GM23338 (cell line): Measurements from ENCODE around the gene USP2. TPM values are rescaled to one million over a fixed set of nuclear protein-coding genes. Genes with fewer than 3 reads are reported as not detected.

Experiments
- ATAC-seq: fragments of 200-7000 bp; cut with Tn5 transposase; 3 replicates; pipeline ENCODE4 v1.9.1; 2020
- DNase-seq: peaks from one replicate; pipeline ENCODE4 v3.0.0-alpha.2; 2015; ENCODE audit warnings: low spot score
- H2AFZ ChIP-seq: fragments of 200-600 bp; sonication (generic); 2 replicates; pipeline ENCODE4 v1.8.0; 2016; ENCODE audit warnings: antibody characterized with exemption, mild to moderate bottlenecking, moderate library complexity
- H3F3A ChIP-seq: fragments of 200-600 bp; sonication (generic); replicated peaks from 2 replicates; pipeline ENCODE4 v1.8.0; 2017; ENCODE audit warnings: antibody characterized with exemption, mixed run types, low read depth
- H3K27ac ChIP-seq: fragments of 200-600 bp; sonication (generic); 2 replicates; pipeline ENCODE4 v1.6.1; 2016; ENCODE audit warnings: low read depth
- H3K27me3 ChIP-seq: fragments of 200-600 bp; sonication (generic); 2 replicates; pipeline ENCODE4 v1.8.0; 2016; ENCODE audit warnings: mild to moderate bottlenecking, mixed run types, moderate library complexity; ENCODE audit not compliant: insufficient read depth
- H3K36me3 ChIP-seq: fragments of 200-600 bp; sonication (generic); 2 replicates; pipeline ENCODE4 v1.8.0; 2016; ENCODE audit warnings: mild to moderate bottlenecking; ENCODE audit not compliant: insufficient read depth
- H3K4me1 ChIP-seq: fragments of 200-600 bp; sonication (generic); 2 replicates; pipeline ENCODE4 v1.8.0; 2016; ENCODE audit warnings: mild to moderate bottlenecking, moderate library complexity; ENCODE audit not compliant: insufficient read depth
- H3K4me2 ChIP-seq: fragments of 200-600 bp; sonication (generic); 2 replicates; pipeline ENCODE4 v1.7.1; 2017; ENCODE audit warnings: mixed run types
- H3K4me3 ChIP-seq: fragments of 200-600 bp; sonication (generic); 2 replicates; pipeline ENCODE4 v1.6.1; 2016; ENCODE audit warnings: mixed run types
- H3K79me2 ChIP-seq: fragments of 200-600 bp; sonication (generic); replicated peaks from 2 replicates; pipeline ENCODE4 v1.8.0; 2017; ENCODE audit warnings: mild to moderate bottlenecking; ENCODE audit not compliant: insufficient read depth
- H3K9me2 ChIP-seq: fragments of 200-600 bp; sonication (generic); 2 replicates; pipeline ENCODE4 v1.8.0; 2017; ENCODE audit not compliant: insufficient read depth
- H4K20me1 ChIP-seq: fragments of 200-600 bp; sonication (generic); replicated peaks from 2 replicates; pipeline ENCODE4 v1.8.0; 2017; ENCODE audit warnings: mild to moderate bottlenecking; ENCODE audit not compliant: insufficient read depth
- H3K27ac Mint-ChIP-seq: 2 replicates; pipeline ENCODE4 v1.8.0; 2020; ENCODE audit warnings: inconsistent platforms, mild to moderate bottlenecking, moderate library complexity, mixed read lengths
- H3K27me3 Mint-ChIP-seq: 3 replicates; pipeline ENCODE4 v1.8.0; 2022; ENCODE audit warnings: low read depth, mild to moderate bottlenecking, moderate library complexity, mixed read lengths, inconsistent platforms; ENCODE audit not compliant: insufficient read depth, poor library complexity
- H3K36me3 Mint-ChIP-seq: 3 replicates; pipeline ENCODE4 v1.8.0; 2021; ENCODE audit warnings: low read depth, mild to moderate bottlenecking, inconsistent platforms, moderate library complexity, mixed read lengths
- H3K4me1 Mint-ChIP-seq: 3 replicates; pipeline ENCODE4 v1.8.0; 2020; ENCODE audit warnings: mild to moderate bottlenecking, inconsistent platforms, mixed read lengths
- H3K4me3 Mint-ChIP-seq: 3 replicates; pipeline ENCODE4 v1.8.0; 2021; ENCODE audit warnings: moderate library complexity, mild to moderate bottlenecking, inconsistent platforms, mixed read lengths
- H3K9me3 Mint-ChIP-seq: 3 replicates; pipeline ENCODE4 v1.8.0; 2020; ENCODE audit warnings: moderate library complexity, mild to moderate bottlenecking, inconsistent platforms, mixed read lengths
- CREB1 ChIP-seq: fragments of 250-450 bp; sonication (Bioruptor Pico); IDR thresholded peaks from 2 replicates; pipeline ENCODE4 v1.5.0; 2020; ENCODE audit warnings: low read depth, mild to moderate bottlenecking, moderate library complexity
- ETS1 ChIP-seq: IDR thresholded peaks from 2 replicates; pipeline ENCODE4 v1.6.1; 2016; ENCODE audit warnings: antibody characterized with exemption
- EZH2 ChIP-seq: fragments of 200-600 bp; sonication (generic); IDR thresholded peaks from one replicate; pipeline ENCODE4 v1.8.0; 2017; ENCODE audit warnings: antibody characterized with exemption, mild to moderate bottlenecking, low read depth; ENCODE audit not compliant: unreplicated experiment
- EZH2phosphoT487 ChIP-seq: fragments of 200-600 bp; sonication (generic); IDR thresholded peaks from one replicate; pipeline ENCODE4 v1.8.1; 2018; ENCODE audit warnings: antibody characterized with exemption; ENCODE audit not compliant: unreplicated experiment
- JUNB ChIP-seq: IDR thresholded peaks from one replicate; pipeline ENCODE4 v1.6.1; 2016; ENCODE audit warnings: antibody characterized with exemption; ENCODE audit not compliant: unreplicated experiment
- NANOG ChIP-seq: IDR thresholded peaks from 2 replicates; pipeline ENCODE4 v1.6.1; 2016; ENCODE audit warnings: antibody characterized with exemption, borderline replicate concordance
- POLR2AphosphoS5 ChIP-seq: IDR thresholded peaks from 2 replicates; pipeline ENCODE4 v1.6.1; 2016; ENCODE audit warnings: antibody characterized with exemption, low read depth
- REST ChIP-seq: IDR thresholded peaks from one replicate; pipeline ENCODE4 v1.6.1; 2018; ENCODE audit warnings: antibody characterized with exemption; ENCODE audit not compliant: unreplicated experiment
- STAT1 ChIP-seq: IDR thresholded peaks from one replicate; pipeline ENCODE4 v1.6.1; 2016; ENCODE audit warnings: antibody characterized with exemption; ENCODE audit not compliant: unreplicated experiment
- ZNF114 ChIP-seq: fragments of 250-450 bp; sonication (Bioruptor Pico); IDR thresholded peaks from 2 replicates; pipeline ENCODE4 v1.5.0; 2020; ENCODE audit warnings: mild to moderate bottlenecking, moderate library complexity
- ZNF331 ChIP-seq: fragments of 250-450 bp; sonication (Bioruptor Pico); IDR thresholded peaks from 2 replicates; pipeline ENCODE4 v1.5.0; 2020; ENCODE audit warnings: low read depth, mild to moderate bottlenecking, moderate library complexity
- polyA plus RNA-seq: library from polyadenylated mRNA; unstranded; fragments of >200 nt; fragmentation: Nextera tagmentation; extraction: Ambion mirVana; gene quantifications from 2 replicates; pipeline ENCODE4 v1.2.1, GENCODE V29; 2016
- total RNA-seq: library from RNA; depleted of rRNA; stranded (reverse); fragments of >200 nt; shearing (Covaris generic); gene quantifications from 2 replicates; pipeline ENCODE4 v1.2.3, GENCODE V29; 2014
- TF ChIP-seq, protein P1 (sequence below), 2 experiments: fragments of 200-600 bp in 1 of 2; sonication (generic) in 1 of 2; conservative IDR thresholded peaks; 2 replicates each; pipeline versions ENCODE4 v1.5.1 to v1.6.1; 2016 to 2017; ENCODE audit warnings: antibody characterized with exemption in 2 of 2, low read depth in 2 of 2, mild to moderate bottlenecking in 2 of 2, moderate library complexity in 1 of 2
- TF ChIP-seq, protein P2 (sequence below): fragments of 250-450 bp; sonication (Bioruptor Pico); IDR thresholded peaks from 2 replicates; pipeline ENCODE4 v1.5.0; 2020; ENCODE audit warnings: mild to moderate bottlenecking, moderate library complexity

Gene USP2
- total and polyA plus RNA-seq, 2 experiments from 2014 or later: 4.9 to 5.0 TPM

GRCh38 chr11:119319700-119320239 lies 61.7 kb downstream of the USP2 start:
- Histone ChIP-seq H4K20me1 (0 out of 2 replicates have a peak, but pooled peaks cover 1% of the 10 kb centered on the region), H3F3A (peaks cover 22% of the 10 kb centered on the region), H3K9me2 (no peaks in the 10 kb centered on the region), H3K79me2 (no peaks in the 10 kb centered on the region), H3K36me3 (no peaks in the 10 kb centered on the region), H3K27me3 (peaks cover 39% of the 10 kb centered on the region), H2AFZ (no peak overlapping the region), H3K4me3 (peak overlapping the region; percentile 80; the same call in 1 of the 2 replicates), H3K4me2 (peak overlapping the region; percentile 98), H3K27ac (no peak overlapping the region; the same call in 1 of the 2 replicates), H3K4me1 (peaks cover 47% of the 10 kb centered on the region)
- Mint-ChIP-seq H3K36me3 (no peaks in the 10 kb centered on the region), H3K4me1 (peaks cover 38% of the 10 kb centered on the region), H3K4me3 (peak overlapping the region; percentile 40), H3K27me3 (peaks cover 48% of the 10 kb centered on the region), H3K9me3 (no peaks in the 10 kb centered on the region), H3K27ac (no peak overlapping the region)
- ATAC-seq (no peak), DNase-seq (no peak)
- TF ChIP-seq REST (no peak), EZH2 (no peak), POLR2AphosphoS5 (no peak), EZH2phosphoT487 (no peak), CREB1 (CRISPR knock-in tag) (no peak), STAT1 (no peak), ETS1 (no peak), NANOG (no peak), ZNF114 (CRISPR knock-in tag) (no peak), ZNF331 (CRISPR knock-in tag) (no peak), JUNB (no peak)
- TF ChIP-seq, protein P1, sequence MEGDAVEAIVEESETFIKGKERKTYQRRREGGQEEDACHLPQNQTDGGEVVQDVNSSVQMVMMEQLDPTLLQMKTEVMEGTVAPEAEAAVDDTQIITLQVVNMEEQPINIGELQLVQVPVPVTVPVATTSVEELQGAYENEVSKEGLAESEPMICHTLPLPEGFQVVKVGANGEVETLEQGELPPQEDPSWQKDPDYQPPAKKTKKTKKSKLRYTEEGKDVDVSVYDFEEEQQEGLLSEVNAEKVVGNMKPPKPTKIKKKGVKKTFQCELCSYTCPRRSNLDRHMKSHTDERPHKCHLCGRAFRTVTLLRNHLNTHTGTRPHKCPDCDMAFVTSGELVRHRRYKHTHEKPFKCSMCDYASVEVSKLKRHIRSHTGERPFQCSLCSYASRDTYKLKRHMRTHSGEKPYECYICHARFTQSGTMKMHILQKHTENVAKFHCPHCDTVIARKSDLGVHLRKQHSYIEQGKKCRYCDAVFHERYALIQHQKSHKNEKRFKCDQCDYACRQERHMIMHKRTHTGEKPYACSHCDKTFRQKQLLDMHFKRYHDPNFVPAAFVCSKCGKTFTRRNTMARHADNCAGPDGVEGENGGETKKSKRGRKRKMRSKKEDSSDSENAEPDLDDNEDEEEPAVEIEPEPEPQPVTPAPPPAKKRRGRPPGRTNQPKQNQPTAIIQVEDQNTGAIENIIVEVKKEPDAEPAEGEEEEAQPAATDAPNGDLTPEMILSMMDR (conservative IDR thresholded peaks at IDR 0.05; ENCODE audit: low read depth in 2 of 2): no peak
- TF ChIP-seq, protein P2, sequence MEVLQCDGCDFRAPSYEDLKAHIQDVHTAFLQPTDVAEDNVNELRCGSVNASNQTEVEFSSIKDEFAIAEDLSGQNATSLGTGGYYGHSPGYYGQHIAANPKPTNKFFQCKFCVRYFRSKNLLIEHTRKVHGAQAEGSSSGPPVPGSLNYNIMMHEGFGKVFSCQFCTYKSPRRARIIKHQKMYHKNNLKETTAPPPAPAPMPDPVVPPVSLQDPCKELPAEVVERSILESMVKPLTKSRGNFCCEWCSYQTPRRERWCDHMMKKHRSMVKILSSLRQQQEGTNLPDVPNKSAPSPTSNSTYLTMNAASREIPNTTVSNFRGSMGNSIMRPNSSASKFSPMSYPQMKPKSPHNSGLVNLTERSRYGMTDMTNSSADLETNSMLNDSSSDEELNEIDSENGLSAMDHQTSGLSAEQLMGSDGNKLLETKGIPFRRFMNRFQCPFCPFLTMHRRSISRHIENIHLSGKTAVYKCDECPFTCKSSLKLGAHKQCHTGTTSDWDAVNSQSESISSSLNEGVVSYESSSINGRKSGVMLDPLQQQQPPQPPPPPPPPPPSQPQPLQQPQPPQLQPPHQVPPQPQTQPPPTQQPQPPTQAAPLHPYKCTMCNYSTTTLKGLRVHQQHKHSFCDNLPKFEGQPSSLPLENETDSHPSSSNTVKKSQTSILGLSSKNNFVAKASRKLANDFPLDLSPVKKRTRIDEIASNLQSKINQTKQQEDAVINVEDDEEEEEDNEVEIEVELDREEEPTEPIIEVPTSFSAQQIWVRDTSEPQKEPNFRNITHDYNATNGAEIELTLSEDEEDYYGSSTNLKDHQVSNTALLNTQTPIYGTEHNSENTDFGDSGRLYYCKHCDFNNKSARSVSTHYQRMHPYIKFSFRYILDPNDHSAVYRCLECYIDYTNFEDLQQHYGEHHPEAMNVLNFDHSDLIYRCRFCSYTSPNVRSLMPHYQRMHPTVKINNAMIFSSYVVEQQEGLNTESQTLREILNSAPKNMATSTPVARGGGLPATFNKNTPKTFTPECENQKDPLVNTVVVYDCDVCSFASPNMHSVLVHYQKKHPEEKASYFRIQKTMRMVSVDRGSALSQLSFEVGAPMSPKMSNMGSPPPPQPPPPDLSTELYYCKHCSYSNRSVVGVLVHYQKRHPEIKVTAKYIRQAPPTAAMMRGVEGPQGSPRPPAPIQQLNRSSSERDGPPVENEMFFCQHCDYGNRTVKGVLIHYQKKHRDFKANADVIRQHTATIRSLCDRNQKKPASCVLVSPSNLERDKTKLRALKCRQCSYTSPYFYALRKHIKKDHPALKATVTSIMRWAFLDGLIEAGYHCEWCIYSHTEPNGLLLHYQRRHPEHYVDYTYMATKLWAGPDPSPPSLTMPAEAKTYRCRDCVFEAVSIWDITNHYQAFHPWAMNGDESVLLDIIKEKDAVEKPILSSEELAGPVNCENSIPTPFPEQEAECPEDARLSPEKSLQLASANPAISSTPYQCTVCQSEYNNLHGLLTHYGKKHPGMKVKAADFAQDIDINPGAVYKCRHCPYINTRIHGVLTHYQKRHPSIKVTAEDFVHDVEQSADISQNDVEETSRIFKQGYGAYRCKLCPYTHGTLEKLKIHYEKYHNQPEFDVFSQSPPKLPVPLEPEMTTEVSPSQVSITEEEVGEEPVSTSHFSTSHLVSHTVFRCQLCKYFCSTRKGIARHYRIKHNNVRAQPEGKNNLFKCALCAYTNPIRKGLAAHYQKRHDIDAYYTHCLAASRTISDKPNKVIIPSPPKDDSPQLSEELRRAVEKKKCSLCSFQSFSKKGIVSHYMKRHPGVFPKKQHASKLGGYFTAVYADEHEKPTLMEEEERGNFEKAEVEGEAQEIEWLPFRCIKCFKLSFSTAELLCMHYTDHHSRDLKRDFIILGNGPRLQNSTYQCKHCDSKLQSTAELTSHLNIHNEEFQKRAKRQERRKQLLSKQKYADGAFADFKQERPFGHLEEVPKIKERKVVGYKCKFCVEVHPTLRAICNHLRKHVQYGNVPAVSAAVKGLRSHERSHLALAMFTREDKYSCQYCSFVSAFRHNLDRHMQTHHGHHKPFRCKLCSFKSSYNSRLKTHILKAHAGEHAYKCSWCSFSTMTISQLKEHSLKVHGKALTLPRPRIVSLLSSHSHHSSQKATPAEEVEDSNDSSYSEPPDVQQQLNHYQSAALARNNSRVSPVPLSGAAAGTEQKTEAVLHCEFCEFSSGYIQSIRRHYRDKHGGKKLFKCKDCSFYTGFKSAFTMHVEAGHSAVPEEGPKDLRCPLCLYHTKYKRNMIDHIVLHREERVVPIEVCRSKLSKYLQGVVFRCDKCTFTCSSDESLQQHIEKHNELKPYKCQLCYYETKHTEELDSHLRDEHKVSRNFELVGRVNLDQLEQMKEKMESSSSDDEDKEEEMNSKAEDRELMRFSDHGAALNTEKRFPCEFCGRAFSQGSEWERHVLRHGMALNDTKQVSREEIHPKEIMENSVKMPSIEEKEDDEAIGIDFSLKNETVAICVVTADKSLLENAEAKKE (CRISPR knock-in tag): no peak
